ENCODE data around the gene IKBKG.

IKBKG gene

DNA sequence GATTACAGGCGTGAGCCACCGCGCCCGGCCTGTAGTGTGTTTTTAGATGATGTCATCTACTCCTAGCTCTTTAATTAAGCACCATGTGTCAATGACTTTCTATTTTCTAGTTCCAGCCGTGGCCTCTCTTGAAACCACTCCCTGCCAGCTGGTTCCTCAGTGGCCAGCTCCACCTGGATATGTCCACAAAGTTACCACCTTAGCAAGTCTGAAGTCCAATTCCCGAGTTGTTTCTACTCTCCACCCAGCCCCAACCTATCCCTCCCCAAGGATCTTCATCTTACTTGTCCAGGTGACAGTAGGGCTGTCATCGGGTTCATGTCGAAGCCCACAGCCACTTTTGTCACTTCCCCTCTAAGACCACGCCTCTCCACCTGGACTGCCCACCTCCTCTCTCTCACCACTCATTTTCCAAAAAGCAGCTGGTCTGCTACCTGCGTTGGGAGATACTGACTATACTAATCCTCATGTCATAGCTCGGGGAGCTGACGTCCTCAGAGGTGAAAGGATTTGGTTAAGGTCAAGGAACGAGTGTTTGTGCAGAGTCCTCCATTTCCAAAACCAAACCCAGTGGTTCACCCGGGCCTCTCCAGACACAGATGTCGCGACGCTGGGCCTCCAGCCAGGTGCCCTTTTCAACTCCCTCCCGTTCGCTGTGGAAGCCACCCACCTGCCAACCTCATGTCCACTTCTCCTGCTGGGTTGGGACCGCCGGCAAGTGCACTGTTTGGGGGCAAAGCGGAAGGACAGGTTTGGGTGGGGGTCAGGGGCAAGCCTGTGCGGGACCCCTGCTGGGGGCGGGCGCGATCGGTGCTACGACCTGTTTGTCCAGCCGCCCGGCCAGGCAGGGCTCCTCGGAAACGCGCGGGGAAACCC lies 32.1 kb upstream of the IKBKG start:
- in situ Hi-C loops (cut with HindIII; ENCODE audit: low sequenced_read_pairs), result no loop called here
- peak overlapping the region; percentile 63 for H3K4me3 ChIP-seq (ENCODE audit: low read depth, low read length)
- no peak for DNase-seq (ENCODE audit: low read depth, low spot score)
- TF ChIP-seq, protein P1, sequence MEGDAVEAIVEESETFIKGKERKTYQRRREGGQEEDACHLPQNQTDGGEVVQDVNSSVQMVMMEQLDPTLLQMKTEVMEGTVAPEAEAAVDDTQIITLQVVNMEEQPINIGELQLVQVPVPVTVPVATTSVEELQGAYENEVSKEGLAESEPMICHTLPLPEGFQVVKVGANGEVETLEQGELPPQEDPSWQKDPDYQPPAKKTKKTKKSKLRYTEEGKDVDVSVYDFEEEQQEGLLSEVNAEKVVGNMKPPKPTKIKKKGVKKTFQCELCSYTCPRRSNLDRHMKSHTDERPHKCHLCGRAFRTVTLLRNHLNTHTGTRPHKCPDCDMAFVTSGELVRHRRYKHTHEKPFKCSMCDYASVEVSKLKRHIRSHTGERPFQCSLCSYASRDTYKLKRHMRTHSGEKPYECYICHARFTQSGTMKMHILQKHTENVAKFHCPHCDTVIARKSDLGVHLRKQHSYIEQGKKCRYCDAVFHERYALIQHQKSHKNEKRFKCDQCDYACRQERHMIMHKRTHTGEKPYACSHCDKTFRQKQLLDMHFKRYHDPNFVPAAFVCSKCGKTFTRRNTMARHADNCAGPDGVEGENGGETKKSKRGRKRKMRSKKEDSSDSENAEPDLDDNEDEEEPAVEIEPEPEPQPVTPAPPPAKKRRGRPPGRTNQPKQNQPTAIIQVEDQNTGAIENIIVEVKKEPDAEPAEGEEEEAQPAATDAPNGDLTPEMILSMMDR (IDR thresholded peaks at IDR 0.05; ENCODE audit: low read depth, low read length), result no peak

DNA sequence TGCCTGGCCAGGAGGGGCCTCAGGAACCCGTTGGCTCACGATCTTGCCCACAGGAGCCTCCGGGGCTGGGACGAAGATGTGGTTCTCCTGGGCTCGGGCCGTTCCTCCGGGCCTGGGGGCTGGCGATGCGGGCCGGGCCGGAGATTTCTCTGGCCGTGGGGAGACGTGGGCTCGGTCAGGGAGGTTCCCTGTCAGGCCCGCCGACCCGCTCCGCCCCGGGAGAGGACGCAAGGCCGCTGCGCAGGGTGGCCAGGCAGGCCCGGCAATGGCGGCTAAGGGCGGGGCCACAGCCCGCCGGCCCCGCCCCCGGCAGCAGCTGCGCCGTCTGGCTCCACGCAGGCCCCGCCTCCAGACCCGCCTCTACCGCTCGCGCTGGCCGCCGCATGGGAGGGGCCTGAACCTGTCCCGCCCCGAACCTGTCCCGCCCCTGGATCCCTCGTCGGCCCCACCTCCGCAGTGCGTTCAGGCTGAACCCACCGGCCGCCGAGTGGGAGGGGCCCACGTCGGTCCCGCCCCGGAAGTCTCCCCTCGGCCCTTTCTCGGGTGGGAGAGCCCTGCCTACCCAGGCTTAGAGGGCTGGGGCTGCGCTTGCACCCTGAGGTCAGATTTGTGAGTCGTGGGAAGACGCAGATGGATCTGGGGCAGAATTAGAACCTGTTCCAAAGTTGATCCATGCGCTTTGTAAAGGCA lies 31.3 kb upstream of the IKBKG start, which contains the start of gene FAM3A:
FAM3A (minus strand) TSS at position 267 of the 690 bp plus-strand sequence. CDS start 460 bp downstream, outside the sequence.
- TF ChIP-seq, protein P1 (IDR thresholded peaks at IDR 0.05; ENCODE audit: low read depth, low read length), result no peak
- peak; percentile 87 for DNase-seq (ENCODE audit: low read depth, low spot score)
- H3K4me3 ChIP-seq (ENCODE audit: low read depth, low read length), result peak within 1 kb of the TSS; percentile 63
- in situ Hi-C loops (cut with HindIII; ENCODE audit: low sequenced_read_pairs), result no loop called here

DNA sequence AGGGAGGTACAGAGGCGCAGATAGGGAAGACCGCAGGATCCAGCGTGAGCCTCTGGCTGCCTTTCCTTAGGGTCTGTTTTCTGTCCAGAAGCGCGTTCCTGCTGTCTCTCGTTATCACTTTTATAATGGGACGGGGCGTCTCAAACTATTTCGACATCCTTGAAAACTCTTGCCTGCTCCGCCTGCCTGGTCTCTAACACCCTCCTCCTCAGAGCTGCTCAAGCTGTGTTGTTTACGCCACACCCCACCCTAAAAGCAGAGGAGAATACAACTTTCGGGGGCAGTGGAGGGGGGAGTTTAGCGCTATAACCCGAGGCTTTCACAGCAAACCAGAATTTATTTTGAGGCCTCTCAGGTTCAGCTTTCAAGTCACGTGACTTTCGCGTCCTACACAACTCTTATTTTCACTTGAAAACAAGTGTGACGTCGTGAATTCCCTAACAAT lies 30.7 kb upstream of the IKBKG start:
- DNase-seq (ENCODE audit: low read depth, low spot score), result peak; percentile 47
- peak overlapping the region; percentile 39 for H3K4me3 ChIP-seq (ENCODE audit: low read depth, low read length)
- in situ Hi-C loops (cut with HindIII; ENCODE audit: low sequenced_read_pairs), result no loop called here
- TF ChIP-seq, protein P1 (IDR thresholded peaks at IDR 0.05; ENCODE audit: low read depth, low read length), result no peak

DNA sequence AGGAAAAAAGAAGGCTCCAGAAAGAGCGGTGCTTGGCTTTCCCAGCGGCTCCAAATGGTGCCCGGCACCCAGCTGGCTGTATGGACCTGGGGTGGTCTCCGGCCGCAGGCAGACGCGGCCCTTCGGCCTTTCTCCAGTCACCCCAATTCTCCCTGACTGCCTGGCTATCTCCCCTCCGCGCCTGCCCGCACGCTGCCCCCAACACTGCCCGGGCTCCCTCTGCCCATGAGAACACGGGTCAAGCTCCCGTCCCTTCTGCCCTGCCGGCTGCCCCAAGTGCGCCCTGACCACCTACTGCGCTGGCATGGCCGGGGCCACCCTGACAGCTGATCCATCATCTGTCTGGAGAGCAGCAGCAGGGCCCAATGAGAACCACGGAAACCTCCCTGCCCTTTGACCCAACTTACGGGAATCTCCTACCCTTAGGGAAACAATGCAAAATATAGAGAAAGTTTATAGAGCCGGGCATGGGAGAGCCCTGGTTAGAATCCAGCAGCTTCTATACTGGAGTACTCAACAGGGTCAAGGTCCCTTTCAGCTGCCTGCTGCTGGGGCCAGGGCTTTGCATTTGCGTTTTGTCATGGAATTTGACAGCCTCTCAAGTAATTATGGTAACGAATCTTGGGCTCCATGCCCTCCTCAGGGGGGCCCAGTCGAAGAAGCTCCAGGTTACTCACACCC lies 30.2 kb upstream of the IKBKG start:
- H3K4me3 ChIP-seq (ENCODE audit: low read depth, low read length), result no peak overlapping the region
- TF ChIP-seq, protein P1 (IDR thresholded peaks at IDR 0.05; ENCODE audit: low read depth, low read length), result no peak
- no peak for DNase-seq (ENCODE audit: low read depth, low spot score)
- in situ Hi-C loops (cut with HindIII; ENCODE audit: low sequenced_read_pairs), result no loop called here

DNA sequence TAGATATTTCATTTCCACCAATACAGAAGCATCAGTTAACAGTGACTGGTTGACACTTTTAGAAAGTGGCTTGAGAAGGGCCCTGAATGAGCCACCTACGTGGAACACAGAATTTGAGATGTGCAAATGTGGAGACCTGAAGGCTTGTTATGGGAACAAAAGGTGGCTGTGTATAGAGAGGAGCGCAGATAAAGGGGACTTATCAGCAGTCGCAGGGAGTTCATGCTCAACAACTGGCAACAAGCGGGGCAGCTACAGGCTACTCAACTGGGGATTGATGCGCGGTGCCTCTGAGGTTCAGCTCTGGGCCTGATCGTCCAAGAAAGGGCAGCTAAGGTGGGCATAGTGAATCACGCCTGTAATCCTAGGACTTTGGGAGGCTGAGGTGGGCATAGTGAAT lies 28.0 kb upstream of the IKBKG start:
- in situ Hi-C loops (cut with HindIII; ENCODE audit: low sequenced_read_pairs), result no loop called here
- DNase-seq (ENCODE audit: low read depth, low spot score), result no peak
- TF ChIP-seq, protein P1 (IDR thresholded peaks at IDR 0.05; ENCODE audit: low read depth, low read length), result no peak
- no peak overlapping the region for H3K4me3 ChIP-seq (ENCODE audit: low read depth, low read length)

Measured in astrocyte of the spinal cord (primary cell).